Dermis microvascular lymphatic vessel endothelial cell (primary cell): ENCODE data around the gene MEP1B. TPM values are rescaled to one million over a fixed set of nuclear protein-coding genes. Genes with fewer than 3 reads are reported as not detected.
"Not testable (repeated sequence)": the region's sequence is repeated elsewhere in the genome, so short reads cannot be mapped to it uniquely, and the experiment has no call there.

Experiments used
- DNase-seq, 2 donors: peaks; one replicate each; pipeline versions ENCODE4 v3.0.0 to v3.0.0-alpha.2; 2010; ENCODE audit warnings: low read depth in 2 of 2
- total RNA-seq: library from RNA; depleted of rRNA; stranded (reverse); fragments of >200 nt; gene quantifications from 2 replicates; pipeline ENCODE4 v1.2.1, GENCODE V29; 2014

The MEP1B gene
- total RNA-seq = not detected in 2 replicates

GRCh38 chr18:32189790-32190189 lies at the start of gene MEP1B:
Gene MEP1B, plus strand, starts transcription at chr18:32190039. Its CDS starts 32 bp downstream, at chr18:32190071.
- DNase-seq = no peak

GRCh38 chr18:32148185-32148870 lies 41.5 kb upstream of the MEP1B start:
- DNase-seq = no peak

GRCh38 chr18:32152705-32153448 lies 37.0 kb upstream of the MEP1B start:
- DNase-seq = no peak

GRCh38 chr18:32156855-32157254 lies 33.0 kb upstream of the MEP1B start:
- DNase-seq = no peak

- DNase-seq = no peak
Observed at GRCh38 chr18:32157580-32157979, 32.3 kb upstream of the MEP1B start.

GRCh38 chr18:32158108-32158624 lies 31.7 kb upstream of the MEP1B start:
- DNase-seq = peak; percentile 78 to 86

GRCh38 chr18:32158631-32159030 lies 31.2 kb upstream of the MEP1B start:
- DNase-seq = not testable (repeated sequence)

- DNase-seq = no peak
Observed at GRCh38 chr18:32160547-32160946, 29.3 kb upstream of the MEP1B start.

- no peak for DNase-seq
Observed at GRCh38 chr18:32167980-32168730, 21.7 kb upstream of the MEP1B start.

GRCh38 chr18:32173654-32174053 lies 16.2 kb upstream of the MEP1B start:
- DNase-seq = no peak

GRCh38 chr18:32174719-32175118 lies 15.1 kb upstream of the MEP1B start:
- DNase-seq = no peak

GRCh38 chr18:32175265-32175664 lies 14.6 kb upstream of the MEP1B start:
- no peak for DNase-seq

GRCh38 chr18:32176745-32177144 lies 13.1 kb upstream of the MEP1B start:
- DNase-seq = not testable (repeated sequence)

GRCh38 chr18:32177530-32177929 lies 12.3 kb upstream of the MEP1B start:
- DNase-seq = no peak

- DNase-seq = no peak
Observed at GRCh38 chr18:32183503-32183902, 6.3 kb upstream of the MEP1B start.

GRCh38 chr18:32190209-32190608 lies 370 bp downstream of the MEP1B start:
- DNase-seq = no peak

GRCh38 chr18:32195881-32196815 lies 6.3 kb downstream of the MEP1B start:
- DNase-seq = no peak

- DNase-seq = no peak
Observed at GRCh38 chr18:32200766-32201165, 10.9 kb downstream of the MEP1B start.

GRCh38 chr18:32201948-32202672 lies 12.3 kb downstream of the MEP1B start:
- DNase-seq = no peak

GRCh38 chr18:32208023-32208422 lies 18.2 kb downstream of the MEP1B start:
- no peak for DNase-seq
